Lower leg skin (tissue), 4 donors: ENCODE results near the gene CEP250. TPM values are rescaled to one million over a fixed set of nuclear protein-coding genes. Genes with fewer than 3 reads are reported as not detected.

ENCODE experiments used
- DNase-seq, 2 donors: peaks; one replicate each; pipeline ENCODE4 v3.0.0-alpha.2; 2019; ENCODE audit warnings: low spot score in 2 of 2
- H3K4me3 ChIP-seq: fragments of 200-600 bp; sonication (generic); 2 replicates; pipeline ENCODE4 v1.5.1; 2017; ENCODE audit warnings: mild to moderate bottlenecking, low read depth; ENCODE audit not compliant: poor library complexity, severe bottlenecking
- POLR2A ChIP-seq, 2 donors: fragments of 450-650 bp; IDR thresholded peaks; one replicate each; pipeline ENCODE4 v1.6.1; 2016 to 2017; ENCODE audit warnings: antibody characterized with exemption in 2 of 2, mild to moderate bottlenecking in 1 of 2, moderate library complexity in 1 of 2
- WGBS, 2 donors: methylation state at CpG; one replicate each; pipeline ENCODE4 v1.1.5; 2018; 5-methylcytosine and 5-hydroxymethylcytosine counted together
- intact Hi-C: fragments of 100-400 bp; cut with DNase I; formaldehyde crosslinking; loops from one replicate; pipeline ENCODE4 v1.15.0; 2023; ENCODE audit warnings: low total_unique reads
- total RNA-seq, 4 donors: library from RNA; depleted of rRNA; stranded (reverse); fragments of >200 nt; gene quantifications; one replicate each; pipeline ENCODE4 v1.1.0, GENCODE V29; 2016
- TF ChIP-seq, protein P1 (sequence below), 3 donors: fragments of 450-650 bp; IDR thresholded peaks; one replicate each; pipeline ENCODE4 v1.5.1; 2016; ENCODE audit warnings: antibody characterized with exemption in 3 of 3, mild to moderate bottlenecking in 3 of 3, moderate library complexity in 2 of 3

Gene CEP250
- 10 to 100 TPM; 17.9 to 49.5 (median 28.9) TPM for total RNA-seq

DNA sequence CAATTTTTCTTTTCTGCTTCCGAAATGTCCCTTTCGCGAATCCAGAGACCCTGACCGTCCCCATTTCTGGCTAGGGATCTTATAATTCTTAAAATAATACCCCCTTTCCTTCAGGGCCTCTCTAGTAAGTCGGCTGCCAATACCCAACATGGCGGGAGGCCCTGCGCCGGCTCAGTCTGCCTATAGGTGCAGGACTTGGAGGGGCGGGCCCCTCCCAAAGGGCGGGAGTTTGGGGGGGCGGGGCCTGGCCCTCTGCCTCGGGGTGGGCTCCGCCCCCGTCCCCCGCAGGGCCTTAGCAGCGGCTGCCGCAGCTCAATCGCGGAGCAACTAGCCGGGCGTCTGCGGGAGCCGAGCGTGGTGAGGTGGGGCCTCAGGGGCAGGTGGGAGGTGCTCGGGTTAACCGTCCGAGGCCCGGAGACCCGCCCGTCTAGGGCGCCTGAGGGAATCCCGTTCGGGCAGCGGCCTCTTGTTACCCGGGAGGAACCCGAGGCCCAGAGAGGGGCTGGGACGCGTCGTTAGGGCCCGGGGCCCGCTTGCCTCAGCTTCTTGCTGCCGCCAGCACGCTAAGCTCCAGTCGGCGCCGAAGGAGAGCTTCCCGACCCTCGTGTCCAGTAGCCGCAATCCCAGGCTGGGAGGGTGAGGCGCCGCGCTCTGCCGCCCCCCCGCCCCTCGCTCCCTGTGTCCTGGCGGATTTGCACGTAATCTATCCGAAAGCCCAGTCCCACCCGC is at the start of gene CEP250:
Gene CEP250, plus strand, starts transcription at position 718 of the 729 bp plus-strand sequence. CDS start 6,770 bp downstream, outside the sequence.
- DNase-seq: peak; percentile 87 to 97
- no peak for TF ChIP-seq POLR2A (IDR thresholded peaks at IDR 0.05)
- TF ChIP-seq, protein P1, sequence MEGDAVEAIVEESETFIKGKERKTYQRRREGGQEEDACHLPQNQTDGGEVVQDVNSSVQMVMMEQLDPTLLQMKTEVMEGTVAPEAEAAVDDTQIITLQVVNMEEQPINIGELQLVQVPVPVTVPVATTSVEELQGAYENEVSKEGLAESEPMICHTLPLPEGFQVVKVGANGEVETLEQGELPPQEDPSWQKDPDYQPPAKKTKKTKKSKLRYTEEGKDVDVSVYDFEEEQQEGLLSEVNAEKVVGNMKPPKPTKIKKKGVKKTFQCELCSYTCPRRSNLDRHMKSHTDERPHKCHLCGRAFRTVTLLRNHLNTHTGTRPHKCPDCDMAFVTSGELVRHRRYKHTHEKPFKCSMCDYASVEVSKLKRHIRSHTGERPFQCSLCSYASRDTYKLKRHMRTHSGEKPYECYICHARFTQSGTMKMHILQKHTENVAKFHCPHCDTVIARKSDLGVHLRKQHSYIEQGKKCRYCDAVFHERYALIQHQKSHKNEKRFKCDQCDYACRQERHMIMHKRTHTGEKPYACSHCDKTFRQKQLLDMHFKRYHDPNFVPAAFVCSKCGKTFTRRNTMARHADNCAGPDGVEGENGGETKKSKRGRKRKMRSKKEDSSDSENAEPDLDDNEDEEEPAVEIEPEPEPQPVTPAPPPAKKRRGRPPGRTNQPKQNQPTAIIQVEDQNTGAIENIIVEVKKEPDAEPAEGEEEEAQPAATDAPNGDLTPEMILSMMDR (IDR thresholded peaks at IDR 0.05): no peak
- WGBS, 2 donors: 0 to 1% methylated on average over 34 to 35 of the region's 59 CpGs
- intact Hi-C loops: no loop called here
- H3K4me3 ChIP-seq: peak within 1 kb of the TSS; percentile 46

- intact Hi-C loops: no loop called here
- TF ChIP-seq POLR2A (IDR thresholded peaks at IDR 0.05): no peak
- TF ChIP-seq, protein P1 (IDR thresholded peaks at IDR 0.05): no peak
- H3K4me3 ChIP-seq: no peak overlapping the region
- 97 to 98% methylated on average over 3 of the region's 3 CpGs for WGBS, 2 donors
- DNase-seq: no peak
Observed at GRCh38 chr20:35405775-35406174, 49.6 kb upstream of the CEP250 start.

DNA sequence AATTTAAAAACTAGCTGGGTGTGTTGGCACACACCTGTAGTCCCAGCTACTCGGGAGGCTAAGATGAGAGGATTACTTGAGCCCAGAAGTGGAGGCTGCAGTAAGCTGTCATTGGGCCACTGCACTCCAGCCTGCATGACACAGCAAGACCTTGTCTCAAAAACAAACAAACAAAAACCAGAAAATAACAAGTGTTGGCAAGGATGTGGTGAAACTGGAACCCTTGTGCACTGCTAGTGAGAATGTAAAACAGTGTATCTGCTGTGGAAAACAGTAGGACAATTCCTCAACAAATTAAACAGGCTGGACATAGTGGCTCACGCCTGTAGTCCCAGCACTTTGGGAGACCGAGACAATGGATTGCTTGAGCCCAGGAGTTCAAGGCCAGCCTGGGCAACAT is 47.1 kb upstream of the CEP250 start:
- 91 to 99% methylated on average over 3 of the region's 3 CpGs for WGBS, 2 donors
- intact Hi-C loops: no loop called here
- TF ChIP-seq POLR2A (IDR thresholded peaks at IDR 0.05): no peak
- TF ChIP-seq, protein P1 (IDR thresholded peaks at IDR 0.05): no peak
- DNase-seq: no peak
- H3K4me3 ChIP-seq: no peak overlapping the region

DNA sequence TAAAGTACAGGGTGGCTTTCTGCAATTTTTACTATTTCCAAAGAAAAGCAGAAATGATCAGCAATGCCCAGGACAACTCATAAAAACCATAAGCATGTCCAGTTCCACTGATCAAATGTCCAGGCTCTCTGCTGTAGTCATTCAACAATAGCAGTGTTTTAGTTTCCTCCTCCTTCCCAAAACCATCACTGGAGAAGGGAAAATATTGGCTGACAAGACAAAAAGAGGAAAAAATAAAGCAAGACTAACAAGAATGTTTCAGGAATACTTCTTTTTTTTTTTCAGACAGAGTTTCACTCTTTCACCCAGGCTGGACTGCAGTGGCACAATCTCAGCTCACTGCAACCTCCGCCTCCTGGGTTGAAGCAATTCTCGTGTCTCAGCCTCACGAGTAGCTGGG is 45.9 kb upstream of the CEP250 start:
- no peak for DNase-seq
- 75 to 93% methylated on average over 3 of the region's 3 CpGs for WGBS, 2 donors
- no peak for TF ChIP-seq POLR2A (IDR thresholded peaks at IDR 0.05)
- TF ChIP-seq, protein P1 (IDR thresholded peaks at IDR 0.05): no peak
- intact Hi-C loops: no loop called here
- no peak overlapping the region for H3K4me3 ChIP-seq

GRCh38 chr20:35410613-35411012 is 44.8 kb upstream of the CEP250 start:
- intact Hi-C loops: no loop called here
- 56 to 74% methylated on average over 2 to 6 of the region's 6 CpGs for WGBS, 2 donors
- no peak for DNase-seq
- no peak overlapping the region for H3K4me3 ChIP-seq
- TF ChIP-seq, protein P1 (IDR thresholded peaks at IDR 0.05): no peak
- no peak for TF ChIP-seq POLR2A (IDR thresholded peaks at IDR 0.05)

DNA sequence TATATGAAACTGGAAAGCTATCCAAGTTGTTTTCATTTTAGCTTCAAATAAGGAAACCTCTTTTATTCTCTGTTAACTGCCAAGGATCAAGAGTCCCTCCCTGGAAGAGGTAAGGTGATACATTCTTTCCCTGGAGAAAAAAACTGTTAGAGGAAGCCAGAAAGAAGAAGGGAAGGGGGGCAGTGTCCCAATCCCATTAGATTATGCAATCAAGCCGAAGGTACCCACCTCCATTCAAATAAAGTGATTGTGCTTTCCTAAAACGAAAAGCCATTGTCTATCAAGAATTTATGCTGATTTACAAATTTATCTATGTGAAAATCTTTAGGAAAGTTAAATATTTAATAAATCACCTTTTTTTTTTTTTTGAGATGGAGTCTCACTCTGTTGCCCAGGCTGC is 34.1 kb upstream of the CEP250 start:
- 36 to 48% methylated on average over 2 of the region's 2 CpGs for WGBS, 2 donors
- intact Hi-C loops: no loop called here

More for the DNA sequence above, 34.1 kb upstream of the CEP250 start:
- DNase-seq: no peak
- no peak overlapping the region for H3K4me3 ChIP-seq
- TF ChIP-seq POLR2A (IDR thresholded peaks at IDR 0.05): no peak
